Stimulated activated CD8-positive, alpha-beta memory T cell treated with anti-CD3 and anti-CD28 coated beads, Interleukin-15, amount 100 ng/mL, for 24 hours (primary cell): ENCODE results near the gene ITGAL.
A peak's percentile ranks its signal among the peaks of the same experiment; 100 is the strongest.
"Not testable (repeated sequence)": the region's sequence is repeated elsewhere in the genome, so short reads cannot be mapped to it uniquely, and the experiment has no call there.

Experiments
- DNase-seq: peaks from one replicate; pipeline ENCODE4 v3.0.0-alpha.2; 2020; ENCODE audit warnings: low read depth

Gene ITGAL

GRCh38 chr16:30526137-30526822 lies 53.7 kb downstream of the ITGAL start, which contains the start of gene ZNF768:
Gene ZNF768, minus strand, starts transcription at chr16:30526566. Its CDS starts 153 bp downstream, at chr16:30526413.
- DNase-seq: no peak

- peak; percentile 81 for DNase-seq
Observed at GRCh38 chr16:30526823-30527634, 54.5 kb downstream of the ITGAL start.

- no peak for DNase-seq
Observed at GRCh38 chr16:30527635-30528178, 55.2 kb downstream of the ITGAL start.

GRCh38 chr16:30528799-30529457 lies 56.4 kb downstream of the ITGAL start:
- no peak for DNase-seq

GRCh38 chr16:30530163-30531037 lies 57.9 kb downstream of the ITGAL start:
- DNase-seq: no peak

- no peak for DNase-seq
Observed at GRCh38 chr16:30532285-30533145, 60.0 kb downstream of the ITGAL start.

GRCh38 chr16:30533146-30533522 lies 60.6 kb downstream of the ITGAL start:
- DNase-seq: no peak

GRCh38 chr16:30533748-30534367 lies 61.3 kb downstream of the ITGAL start:
- DNase-seq: no peak

GRCh38 chr16:30534368-30535105 lies 62.0 kb downstream of the ITGAL start, which contains the start of gene ZNF747:
Gene ZNF747, minus strand, starts transcription at chr16:30534858. Its CDS starts 179 bp downstream, at chr16:30534679.
- peak; percentile 76 for DNase-seq

GRCh38 chr16:30535106-30535776 lies 62.7 kb downstream of the ITGAL start:
- no peak for DNase-seq

- no peak for DNase-seq
Observed at GRCh38 chr16:30535777-30536190, 63.2 kb downstream of the ITGAL start.

GRCh38 chr16:30536391-30537024 lies 64.0 kb downstream of the ITGAL start:
- not testable (repeated sequence) for DNase-seq

GRCh38 chr16:30539000-30539964 lies 66.7 kb downstream of the ITGAL start:
- no peak for DNase-seq

GRCh38 chr16:30539986-30540526 lies 67.5 kb downstream of the ITGAL start:
- not testable (repeated sequence) for DNase-seq

GRCh38 chr16:30540916-30541464 lies 68.4 kb downstream of the ITGAL start:
- not testable (repeated sequence) for DNase-seq
